HL-60/S4 treated with phorbol 12-myristate 13-acetate at 8.2 ng/mL for 4 days and 3 days (cell line): ENCODE results near the gene CORO1A.

ENCODE experiments used
- in situ Hi-C: fragments of 300-500 bp; cut with MboI; formaldehyde crosslinking; loops from 2 replicates; pipeline ENCODE4 v1.15.0; 2022; ENCODE audit warnings: low sequenced_read_pairs

The CORO1A gene

DNA sequence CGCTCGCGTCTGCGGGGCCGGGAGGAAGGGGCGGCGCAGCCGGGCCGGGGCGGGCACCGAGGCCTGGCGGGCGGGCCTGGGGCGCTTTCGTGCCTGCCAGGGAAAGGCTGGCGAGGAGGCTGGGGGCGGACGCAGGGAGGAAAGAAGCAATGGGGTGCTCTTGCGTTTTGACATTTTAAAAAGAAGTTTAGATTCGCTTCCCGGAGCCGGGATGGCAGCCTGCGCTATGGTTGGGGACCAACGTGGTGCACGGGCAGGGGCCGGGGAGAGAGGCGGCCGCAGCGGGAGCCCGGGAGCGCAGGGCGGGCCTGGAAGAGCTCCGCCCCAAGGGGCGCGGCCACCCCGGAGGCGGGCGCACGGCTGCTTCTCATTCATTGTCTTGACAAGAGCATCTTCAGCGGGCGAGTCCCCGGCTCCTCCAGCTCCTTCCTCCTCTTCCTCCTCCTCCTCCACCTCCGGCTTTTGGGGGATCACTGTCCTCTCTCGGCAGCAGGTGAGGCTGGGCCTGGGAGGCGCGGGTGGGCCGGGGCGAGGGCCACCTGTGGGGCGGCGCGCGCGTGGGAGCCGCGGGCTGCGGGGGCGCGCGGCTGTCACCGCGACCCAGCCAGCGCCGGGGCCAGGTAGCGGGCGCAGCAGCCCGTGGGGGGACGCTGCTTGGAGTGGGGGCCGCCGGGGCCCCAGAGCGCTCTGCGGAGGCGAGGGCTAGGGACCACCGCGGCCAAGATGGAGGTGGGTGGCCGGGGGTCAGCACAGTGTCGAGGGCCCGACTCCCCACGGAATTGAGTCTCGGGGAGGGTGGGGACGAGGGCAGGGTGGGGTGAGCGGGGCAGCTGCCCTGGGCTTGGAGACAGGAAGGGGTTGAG lies at the start of gene CORO1A:
CORO1A (plus strand) TSS at position 370 of the 863 bp plus-strand sequence. CDS start 1,608 bp downstream, outside the sequence.
- in situ Hi-C loops: no loop called here

DNA sequence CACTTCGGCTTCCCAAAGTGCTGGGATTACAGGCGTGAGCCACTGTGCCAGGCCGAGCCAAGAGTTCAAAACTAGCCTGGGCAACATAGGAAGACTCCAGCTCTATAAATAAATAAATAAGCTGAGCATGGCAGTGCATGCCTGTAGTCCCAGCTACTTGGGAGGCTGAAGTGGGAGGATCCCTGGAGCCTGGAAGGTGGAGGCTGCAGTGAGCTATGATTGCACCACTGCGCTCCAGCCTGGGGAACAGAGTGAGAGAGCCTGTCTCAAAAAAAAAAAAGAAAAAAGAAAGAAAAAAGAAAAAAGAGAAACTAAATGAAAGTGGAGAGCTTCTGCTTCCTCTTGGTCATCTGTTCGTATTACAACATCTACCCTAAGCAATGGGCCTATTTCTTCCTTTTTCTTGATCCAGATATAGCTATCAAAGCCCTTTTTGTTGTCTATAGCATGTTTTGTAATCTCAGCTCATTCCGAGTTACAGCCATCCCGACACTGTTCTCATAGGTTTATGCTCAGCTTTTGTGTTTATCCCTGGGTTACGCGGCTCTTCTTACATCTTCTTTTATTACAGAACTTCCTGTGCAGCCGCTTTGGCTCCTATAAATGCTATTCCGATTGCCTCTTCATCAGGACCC lies 46.3 kb upstream of the CORO1A start:
- in situ Hi-C loops: loop anchor here (25.0 kb wide), 1 partner anchor 475 kb away; the partner anchor contains the start of gene ZNF689

DNA sequence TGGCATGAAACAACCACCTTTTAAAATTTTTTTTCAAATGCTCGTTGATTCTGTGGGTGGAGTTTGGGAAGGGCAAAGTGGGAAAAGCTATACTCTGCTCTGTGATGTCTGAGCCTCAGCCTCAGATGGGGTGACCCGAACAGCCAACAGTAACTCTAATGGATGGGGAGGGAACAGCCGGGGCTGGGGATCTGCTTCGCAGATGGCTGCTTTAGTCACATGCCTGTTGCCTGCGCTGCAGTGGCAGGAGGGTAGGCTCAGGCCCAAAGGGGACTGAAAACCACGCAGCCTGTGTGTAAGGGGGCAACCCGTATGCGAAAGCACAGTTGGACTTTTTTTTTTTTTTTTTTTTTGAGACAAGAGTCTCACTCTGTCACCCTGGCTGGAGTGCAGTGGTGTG lies 45.5 kb upstream of the CORO1A start:
- in situ Hi-C loops: loop anchor here (25.0 kb wide), 1 partner anchor 474 kb away; the partner anchor contains the start of gene ZNF689

DNA sequence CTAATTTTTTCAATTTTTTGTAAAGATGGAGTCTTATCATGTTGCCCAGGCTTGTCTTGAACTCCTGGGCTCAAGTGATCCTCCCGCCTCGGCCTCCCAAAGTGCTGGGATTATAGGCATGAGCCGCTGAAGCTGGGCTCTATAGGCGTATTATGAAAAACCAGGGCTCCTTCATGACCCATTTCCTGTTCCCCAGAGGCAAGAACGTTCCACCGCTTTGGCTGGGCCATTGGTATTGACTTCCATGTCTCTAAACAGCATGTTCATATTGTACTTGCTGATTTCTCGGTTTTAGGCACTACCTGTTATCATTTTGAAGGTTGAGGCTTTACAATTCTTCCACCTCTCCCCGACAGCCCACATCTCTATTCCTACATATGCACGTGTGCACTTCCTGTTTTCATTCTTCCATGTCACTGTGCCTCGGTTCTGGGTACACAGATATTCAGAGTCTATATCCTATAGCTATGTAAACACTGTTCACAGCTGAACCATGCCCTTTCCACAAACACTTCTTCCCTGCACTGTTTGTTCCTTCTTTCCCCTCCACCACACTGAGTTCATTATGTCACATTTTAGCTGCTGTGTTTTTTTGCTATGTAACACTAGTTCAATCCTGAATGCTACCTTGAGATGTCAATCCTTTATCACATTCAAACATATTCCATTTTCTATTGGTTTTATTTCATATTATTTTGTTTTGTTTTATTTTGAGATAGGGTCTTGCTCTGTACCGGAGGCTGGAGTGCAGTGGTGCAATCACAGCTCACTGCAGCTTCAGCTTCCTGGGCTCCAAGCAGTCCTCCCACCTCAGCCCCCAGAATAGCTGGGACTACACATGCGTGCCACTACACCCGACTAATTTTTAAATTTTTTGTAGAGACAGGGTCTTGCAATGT lies 43.6 kb upstream of the CORO1A start:
- in situ Hi-C loops: loop anchor here (25.0 kb wide), 1 partner anchor 472 kb away; the partner anchor contains the start of gene ZNF689

DNA sequence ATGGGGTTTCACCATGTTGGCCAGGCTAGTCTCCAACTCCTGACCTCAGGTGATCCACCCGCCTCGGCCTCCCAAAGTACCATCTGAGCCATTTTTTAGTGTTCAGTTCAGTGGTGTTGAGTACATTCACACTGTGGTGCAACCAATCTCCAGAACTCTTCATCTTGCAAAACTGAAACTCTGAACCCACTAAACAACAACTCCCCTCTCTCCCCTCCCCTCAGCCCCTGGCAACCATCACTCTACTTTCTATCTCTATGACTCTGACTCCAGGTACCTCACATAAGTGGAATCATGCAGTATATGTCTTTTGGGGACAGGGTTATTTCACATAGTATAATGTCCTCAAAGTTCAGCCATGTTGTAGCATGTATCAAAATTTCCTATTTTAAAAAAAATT lies 41.7 kb upstream of the CORO1A start:
- in situ Hi-C loops: loop anchor here (25.0 kb wide), 1 partner anchor 471 kb away; the partner anchor contains the start of gene ZNF689

DNA sequence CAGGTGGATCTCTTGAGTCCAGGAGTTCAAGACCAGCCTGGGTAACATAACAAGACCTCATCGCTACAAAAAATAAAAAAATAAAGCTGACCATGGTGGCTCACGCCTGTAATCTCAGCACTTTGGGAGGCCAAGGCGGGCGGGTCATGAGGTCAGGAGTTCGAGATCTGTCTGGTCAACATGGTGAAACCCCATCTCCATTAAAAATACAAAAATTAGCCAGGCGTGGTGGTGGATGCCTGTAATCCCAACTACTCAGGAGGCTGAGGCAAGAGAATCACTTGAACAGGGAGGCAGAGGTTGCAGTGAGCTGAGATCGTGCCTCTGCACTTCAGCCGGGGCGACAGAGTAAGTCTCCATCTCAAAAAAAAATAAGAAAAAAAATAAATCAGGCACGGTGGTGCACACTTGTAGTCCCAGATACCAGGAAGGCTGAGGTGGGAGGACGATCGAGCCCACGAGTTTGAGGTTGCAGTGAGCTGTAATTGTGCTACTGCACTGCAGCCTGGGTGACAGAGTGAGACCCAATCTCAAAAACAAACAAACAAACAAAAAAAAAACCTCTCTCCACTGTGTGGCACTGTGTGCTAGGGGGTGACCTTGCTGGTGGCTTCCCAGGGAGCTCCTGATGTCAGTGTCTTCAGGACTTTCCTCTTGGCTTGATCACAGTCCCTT lies 40.6 kb upstream of the CORO1A start:
- in situ Hi-C loops: loop anchor here (25.0 kb wide), 1 partner anchor 469 kb away; the partner anchor contains the start of gene ZNF689

DNA sequence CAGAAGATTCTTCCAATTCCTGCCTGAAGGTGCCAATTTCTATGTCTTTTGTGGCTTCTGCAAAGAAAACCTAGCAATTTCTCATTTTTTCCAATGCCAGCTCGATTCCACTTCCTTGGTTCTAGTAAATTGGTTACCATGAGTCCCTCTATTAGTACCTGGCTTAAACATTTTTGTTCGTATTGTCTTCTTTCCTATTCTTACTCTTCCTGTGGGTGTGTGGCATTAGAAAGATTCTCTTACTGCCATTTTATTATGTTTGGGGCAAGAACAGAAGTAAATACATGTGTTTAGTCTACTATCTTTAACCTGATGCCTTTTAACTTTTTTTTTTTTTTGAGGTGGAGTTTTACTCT lies 40.1 kb upstream of the CORO1A start:
- in situ Hi-C loops: loop anchor here (25.0 kb wide), 1 partner anchor 469 kb away; the partner anchor contains the start of gene ZNF689

DNA sequence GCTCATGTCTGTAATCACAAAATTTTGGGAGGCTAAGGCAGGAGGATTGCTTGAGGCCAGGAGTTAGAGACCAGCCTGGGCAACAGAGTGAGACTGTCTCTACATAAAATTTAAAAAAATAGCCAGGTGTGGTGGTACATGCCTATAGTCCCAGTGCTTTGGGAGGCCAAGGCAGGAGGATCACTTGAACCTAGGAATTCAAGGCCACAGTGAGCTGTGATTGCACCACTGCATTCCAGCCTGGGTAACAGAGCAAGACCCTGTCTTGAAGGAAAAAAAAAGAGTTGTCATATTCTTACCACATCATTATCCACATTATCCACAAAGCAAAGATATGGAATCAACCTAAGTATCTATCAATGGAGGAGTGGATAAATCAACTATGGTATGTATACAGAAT lies 39.4 kb upstream of the CORO1A start:
- in situ Hi-C loops: loop anchor here (25.0 kb wide), 1 partner anchor 468 kb away; the partner anchor contains the start of gene ZNF689

DNA sequence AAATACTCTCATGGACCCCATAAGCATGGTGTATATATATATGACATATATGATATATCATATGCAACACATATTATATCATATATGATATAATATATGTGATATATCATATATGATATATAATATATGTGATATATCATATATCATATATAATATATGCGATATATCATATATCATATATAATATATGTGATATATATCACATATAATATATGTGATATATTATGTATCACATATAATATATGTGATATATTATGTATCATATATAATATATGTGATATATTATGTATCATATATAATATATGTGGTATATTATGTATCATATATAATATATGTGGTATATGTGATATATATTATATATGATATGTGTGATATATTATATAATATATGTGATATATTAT lies 38.5 kb upstream of the CORO1A start:
- in situ Hi-C loops: loop anchor here (25.0 kb wide), 1 partner anchor 467 kb away; the partner anchor contains the start of gene ZNF689

DNA sequence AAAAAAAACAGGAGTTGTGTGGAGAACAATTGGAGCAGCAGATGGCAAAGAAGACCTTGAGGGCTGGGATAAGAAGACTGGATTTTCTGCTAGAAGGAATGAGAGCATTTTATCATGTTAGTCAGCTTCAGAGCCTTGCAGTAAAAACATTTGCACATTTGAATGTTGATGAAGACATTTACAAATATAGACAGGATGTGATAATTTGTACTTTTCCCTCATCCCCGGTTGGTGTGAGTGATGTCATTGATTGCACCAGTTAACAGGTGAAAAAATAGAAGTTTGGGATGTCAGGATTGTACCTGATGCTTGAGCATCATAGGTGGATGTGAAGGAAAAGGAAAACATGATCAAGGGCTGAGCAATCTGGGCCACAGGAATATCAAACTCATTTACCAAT lies 37.7 kb upstream of the CORO1A start:
- in situ Hi-C loops: loop anchor here (25.0 kb wide), 1 partner anchor 467 kb away; the partner anchor contains the start of gene ZNF689

DNA sequence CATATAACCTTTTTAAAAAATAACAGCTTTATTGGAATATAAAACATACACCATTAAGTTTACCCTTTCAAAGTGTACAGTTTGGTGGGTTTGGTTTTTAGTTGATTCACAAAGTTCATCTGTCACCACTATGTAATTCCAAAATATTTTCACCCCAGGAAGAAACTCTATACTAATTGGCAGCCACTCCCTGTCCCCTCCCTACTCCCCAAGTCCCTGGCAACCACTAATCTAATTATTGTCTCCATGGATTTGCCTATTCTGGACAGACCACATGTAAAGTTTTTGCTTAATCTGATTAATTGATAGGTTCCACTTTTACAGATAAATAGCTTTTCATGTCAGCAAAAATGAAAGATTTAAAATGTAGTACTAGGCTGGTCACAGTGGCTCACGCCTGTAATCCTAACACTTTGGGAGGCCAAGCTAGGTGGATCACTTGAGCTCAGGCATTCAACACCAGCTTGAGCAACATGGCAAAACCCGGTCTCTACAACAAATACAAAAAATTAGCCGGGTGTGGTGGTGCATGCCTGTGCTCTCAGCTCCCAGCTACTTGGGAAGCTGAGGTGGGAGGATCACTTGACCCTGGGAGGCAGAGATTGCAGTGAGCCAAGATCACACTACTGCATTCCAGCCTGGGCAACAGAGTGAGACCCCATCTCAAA lies 35.4 kb upstream of the CORO1A start:
- in situ Hi-C loops: loop anchor here (25.0 kb wide), 1 partner anchor 464 kb away; the partner anchor contains the start of gene ZNF689

DNA sequence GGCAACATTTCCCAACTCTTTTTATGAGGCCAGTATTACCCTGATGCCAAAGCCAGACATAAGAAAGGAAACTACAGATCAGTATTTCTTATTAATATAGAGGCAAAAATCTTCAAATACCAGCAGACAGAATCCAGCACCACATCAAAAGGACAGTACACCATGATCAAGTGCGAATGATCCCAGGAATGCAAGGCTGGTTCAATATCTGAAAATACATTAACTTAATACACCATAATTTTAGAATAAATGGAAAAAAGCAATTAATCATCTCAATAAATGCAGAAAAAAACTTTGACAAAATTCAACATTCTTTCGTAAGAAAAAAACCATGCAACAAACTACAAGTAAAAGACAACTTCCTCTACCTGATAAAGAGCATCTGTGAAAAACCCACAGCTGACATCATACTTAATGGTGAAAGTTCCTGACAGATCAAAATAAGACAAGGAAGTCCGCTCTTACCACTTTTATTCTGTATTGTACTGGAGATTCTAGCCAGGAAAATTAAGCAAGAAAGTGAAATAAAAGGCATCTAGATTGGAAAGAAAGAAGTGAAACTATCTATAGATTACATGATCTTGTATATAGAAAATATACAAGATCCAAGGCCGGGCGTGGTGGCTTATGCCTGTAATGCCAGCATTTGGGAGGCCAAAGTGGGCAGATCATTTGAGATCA lies 34.0 kb upstream of the CORO1A start:
- in situ Hi-C loops: loop anchor here (25.0 kb wide), 1 partner anchor 463 kb away; the partner anchor contains the start of gene ZNF689

DNA sequence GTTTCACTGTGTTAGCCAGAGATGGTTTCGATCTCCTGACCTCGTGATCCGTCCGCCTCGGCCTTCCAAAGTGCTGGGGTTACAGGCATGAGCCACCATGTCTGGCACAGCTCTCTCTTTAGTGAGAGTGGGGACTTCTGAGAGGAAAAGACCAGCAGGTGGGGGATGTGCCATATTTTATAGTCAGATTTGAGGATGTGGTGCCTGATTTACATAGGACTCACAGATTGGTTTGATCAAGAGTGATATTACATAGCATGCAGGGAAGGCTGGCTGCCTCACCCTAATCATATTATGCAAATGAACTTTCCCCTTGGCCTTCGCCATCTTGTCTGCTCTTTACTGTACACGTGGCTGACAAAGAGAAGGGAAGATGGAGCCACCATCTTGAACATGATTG lies 32.3 kb upstream of the CORO1A start:
- in situ Hi-C loops: no loop called here

DNA sequence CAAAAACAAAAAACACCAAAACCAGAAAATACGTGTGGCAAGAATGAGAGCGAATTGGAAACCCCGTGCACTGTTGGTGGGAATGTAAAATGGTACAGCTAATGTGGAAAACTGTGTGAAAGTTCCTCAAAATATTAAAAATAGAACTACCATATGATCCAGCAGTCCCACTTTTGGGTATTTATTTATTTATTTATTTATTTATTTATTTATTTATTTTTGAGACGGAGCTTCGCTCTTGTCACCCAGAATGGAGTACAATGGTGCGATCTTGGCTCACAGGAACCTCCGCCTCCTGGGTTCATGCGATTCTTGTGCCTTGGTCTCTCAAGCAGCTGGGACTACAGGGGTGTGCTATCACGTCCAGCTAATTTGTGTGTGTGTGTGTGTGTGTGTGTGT lies 30.9 kb upstream of the CORO1A start:
- in situ Hi-C loops: no loop called here

DNA sequence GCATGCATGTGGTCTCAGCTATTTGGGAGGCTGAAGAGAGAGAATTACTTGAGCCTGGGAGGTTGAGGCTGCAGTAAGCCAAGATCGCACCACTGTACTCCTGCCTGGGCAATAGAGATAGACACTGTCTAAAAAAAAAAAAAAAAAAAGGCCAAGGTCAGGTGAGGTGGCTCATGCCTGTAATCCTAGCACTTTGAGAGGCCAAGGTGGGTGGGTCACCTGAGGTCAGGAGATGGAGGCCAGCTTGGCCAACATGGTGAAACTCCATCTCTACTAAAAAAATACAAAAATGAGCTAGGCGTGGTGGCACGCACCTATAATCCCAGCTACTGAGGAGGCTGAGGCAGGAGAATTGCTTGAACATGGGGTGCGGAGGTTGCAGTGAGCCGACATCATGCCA lies 28.2 kb upstream of the CORO1A start:
- in situ Hi-C loops: no loop called here

DNA sequence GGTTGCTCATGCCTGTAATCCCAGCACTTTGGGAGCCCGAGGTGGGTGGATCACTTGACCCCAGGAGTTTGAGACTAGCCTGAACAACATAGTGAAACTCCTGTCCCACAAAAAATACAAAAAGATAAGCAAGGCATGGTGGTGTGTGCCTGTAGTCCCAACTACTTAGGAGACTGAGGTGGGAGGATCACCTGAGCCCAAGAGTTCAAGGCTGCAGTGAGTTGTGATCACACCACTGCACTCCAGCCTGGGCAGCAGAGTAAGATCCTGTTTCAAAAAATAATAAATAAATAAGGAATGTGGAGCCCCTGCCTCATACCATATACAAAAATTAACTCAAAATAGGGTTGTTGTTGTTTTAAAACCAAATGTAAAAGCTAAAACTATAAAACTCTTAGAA lies 26.2 kb upstream of the CORO1A start:
- in situ Hi-C loops: no loop called here

DNA sequence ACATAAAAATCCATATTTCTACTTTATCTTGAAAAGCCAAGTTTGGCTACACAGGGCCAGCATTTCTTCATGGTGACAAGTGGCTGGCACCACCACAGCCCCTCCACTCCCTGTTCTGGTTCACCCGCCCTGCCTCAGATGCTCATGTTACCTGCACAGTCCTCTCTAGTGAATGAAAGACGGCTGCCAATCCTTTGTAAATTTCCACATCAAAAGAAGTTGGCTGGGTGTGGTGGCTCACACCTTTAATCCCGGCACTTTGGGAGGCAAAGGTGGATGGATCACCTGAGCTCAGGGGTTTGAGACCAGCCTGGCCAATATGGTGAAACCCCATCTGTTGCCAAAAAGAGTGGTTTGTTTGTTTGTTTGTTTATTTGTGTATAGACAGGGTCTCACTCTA lies 19.9 kb upstream of the CORO1A start:
- in situ Hi-C loops: no loop called here

DNA sequence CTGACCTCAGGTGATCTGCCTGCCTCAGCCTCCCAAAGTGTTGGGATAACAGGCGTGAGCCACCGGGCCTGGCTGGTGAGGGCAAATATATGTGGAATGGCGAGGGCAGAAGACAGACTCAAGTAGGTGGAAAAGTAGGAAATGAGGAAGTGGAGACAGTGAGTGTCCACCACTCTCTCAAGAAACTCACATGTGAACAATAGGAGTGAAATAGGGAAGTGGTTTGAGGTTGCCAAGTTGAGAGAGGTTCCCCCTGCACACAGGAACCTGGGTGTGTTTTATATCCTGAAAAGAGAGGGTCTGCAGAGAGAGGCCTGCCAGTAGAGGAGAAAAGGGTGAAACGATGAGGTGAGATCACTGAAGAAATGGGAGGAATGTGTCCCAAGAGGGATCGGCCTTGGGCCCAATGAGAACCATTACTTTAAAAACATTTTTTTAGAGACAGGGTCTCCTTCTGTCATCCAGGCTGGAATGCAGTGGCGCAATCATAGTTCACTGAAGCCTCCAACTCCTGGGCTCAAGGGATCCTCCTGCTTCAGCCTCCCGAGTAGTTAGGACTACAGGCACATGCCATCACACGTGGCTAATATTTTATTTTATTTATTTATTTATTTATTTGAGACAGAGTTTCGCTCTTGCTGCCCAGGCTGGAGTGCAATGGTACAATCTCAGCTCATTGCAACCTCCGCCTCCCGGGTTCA lies 17.1 kb upstream of the CORO1A start:
- in situ Hi-C loops: no loop called here
